Esophagus squamous epithelium (tissue), 5 donors: Measurements from ENCODE around the gene THAP2. TPM values are rescaled to one million over a fixed set of nuclear protein-coding genes. Genes with fewer than 3 reads are reported as not detected.

Experiments
- DNase-seq: peaks from one replicate; lab custom pipeline; 2025; lab: John Stamatoyannopoulos, UW
- H3K27ac ChIP-seq, 4 donors: fragments of 200-600 bp; sonication (generic); one replicate each; pipeline ENCODE4 v1.5.1; 2016 to 2019; ENCODE audit warnings: mild to moderate bottlenecking in 1 of 4
- H3K27me3 ChIP-seq, 4 donors: fragments of 200-600 bp; sonication (generic); 1 replicate in 3 of 4; 2 replicates in 1 of 4; pipeline versions ENCODE4 v1.5.1 to v1.6.0; 2017 to 2021; ENCODE audit warnings: antibody characterized with exemption in 1 of 4
- H3K36me3 ChIP-seq, 3 donors: fragments of 200-600 bp; sonication (generic); one replicate each; pipeline ENCODE4 v1.5.1; 2016 to 2019
- H3K4me1 ChIP-seq, 3 donors: fragments of 200-600 bp; sonication (generic); one replicate each; pipeline ENCODE4 v1.5.1; 2017 to 2019
- H3K4me3 ChIP-seq, 4 donors: fragments of 200-600 bp; sonication (generic); 1 replicate in 3 of 4; 2 replicates in 1 of 4; pipeline ENCODE4 v1.5.1; 2016 to 2019; ENCODE audit warnings: mild to moderate bottlenecking in 2 of 4, moderate library complexity in 1 of 4
- H3K9me3 ChIP-seq, 3 donors: fragments of 200-600 bp; sonication (generic); one replicate each; pipeline ENCODE4 v1.5.1; 2016 to 2019
- CTCF ChIP-seq, 6 experiments: fragments of 450-650 bp in 4 of 6; fragments of 200-600 bp in 2 of 6; sonication (generic) in 2 of 6; IDR thresholded peaks; one replicate each; pipeline ENCODE4 v1.5.1; 2016 to 2019; ENCODE audit warnings: antibody characterized with exemption in 6 of 6, mild to moderate bottlenecking in 4 of 6, moderate library complexity in 4 of 6
- POLR2A ChIP-seq, 4 donors: fragments of 450-650 bp; IDR thresholded peaks; one replicate each; pipeline ENCODE4 v1.6.1; 2017; ENCODE audit warnings: antibody characterized with exemption in 4 of 4, mild to moderate bottlenecking in 4 of 4, moderate library complexity in 3 of 4
- WGBS, 2 donors: methylation state at CpG; one replicate each; pipeline ENCODE4 v1.1.5; 2018; 5-methylcytosine and 5-hydroxymethylcytosine counted together
- intact Hi-C: fragments of 100-400 bp; cut with DNase I; formaldehyde crosslinking; loops from one replicate; pipeline ENCODE4 v1.15.0; 2022
- total RNA-seq, 4 donors: library from RNA; depleted of rRNA; stranded (reverse); fragments of >200 nt; gene quantifications; one replicate each; pipeline ENCODE4 v1.1.0, GENCODE V29; 2016
- donor health status: DM: yes; HTN: yes; CAD: no.

The THAP2 gene
- total RNA-seq, 4 donors from 2014 or later = 4.8 to 11.3 (median 6.0) TPM

GRCh38 chr12:71641390-71641789 lies 22.7 kb upstream of the THAP2 start:
- DNase-seq = no peak
- Histone ChIP-seq H3K36me3 (peaks cover 13 to 100% (median 30%) of the 10 kb centered on the region in 3 donors), H3K4me3 (no peak overlapping the region), H3K4me1 (peaks cover 0 to 15% (median 0%) of the 10 kb centered on the region in 3 donors), H3K27me3 (no peaks in the 10 kb centered on the region), H3K27ac (no peak overlapping the region), H3K9me3 (no peaks in the 10 kb centered on the region)
- WGBS, 2 donors = 83 to 93% methylated on average over 2 of the region's 2 CpGs
- intact Hi-C loops = no loop called here
- TF ChIP-seq CTCF (IDR thresholded peaks at IDR 0.05) (no peak), POLR2A (IDR thresholded peaks at IDR 0.05) (no peak)

GRCh38 chr12:71642264-71642663 lies 21.8 kb upstream of the THAP2 start:
- intact Hi-C loops = no loop called here
- 75 to 84% methylated on average over 2 of the region's 2 CpGs for WGBS, 2 donors
- peaks cover 13 to 100% (median 29%) of the 10 kb centered on the region in 3 donors for H3K36me3 ChIP-seq

GRCh38 chr12:71645268-71645667 lies 18.8 kb upstream of the THAP2 start:
- H3K9me3 ChIP-seq = no peaks in the 10 kb centered on the region
- H3K36me3 ChIP-seq = peaks cover 8 to 84% (median 27%) of the 10 kb centered on the region in 3 donors
- no peak for TF ChIP-seq POLR2A (IDR thresholded peaks at IDR 0.05)
- TF ChIP-seq CTCF (IDR thresholded peaks at IDR 0.05) = no peak

More at GRCh38 chr12:71642264-71642663, 21.8 kb upstream of the THAP2 start:
- H3K4me1 ChIP-seq = peaks cover 0 to 20% (median 0%) of the 10 kb centered on the region in 3 donors
- no peaks in the 10 kb centered on the region for H3K27me3 ChIP-seq
- no peak overlapping the region for H3K27ac ChIP-seq
- DNase-seq = no peak
- H3K4me3 ChIP-seq = no peak overlapping the region
- H3K9me3 ChIP-seq = no peaks in the 10 kb centered on the region
- no peak for TF ChIP-seq POLR2A (IDR thresholded peaks at IDR 0.05)
- no peak for TF ChIP-seq CTCF (IDR thresholded peaks at IDR 0.05)

GRCh38 chr12:71646512-71646911 lies 17.6 kb upstream of the THAP2 start:
- Histone ChIP-seq H3K27me3 (no peaks in the 10 kb centered on the region), H3K4me1 (peaks cover 6 to 59% (median 6%) of the 10 kb centered on the region in 3 donors), H3K9me3 (no peaks in the 10 kb centered on the region), H3K27ac (peak overlapping the region in 1 of 4 donors; percentile 15), H3K36me3 (peaks cover 3 to 83% (median 19%) of the 10 kb centered on the region in 3 donors), H3K4me3 (no peak overlapping the region)
- DNase-seq = no peak
- WGBS, 2 donors = 76 to 81% methylated on average over 3 of the region's 3 CpGs
- TF ChIP-seq POLR2A (IDR thresholded peaks at IDR 0.05) (no peak), CTCF (IDR thresholded peaks at IDR 0.05) (no peak)
- intact Hi-C loops = no loop called here

More at GRCh38 chr12:71645268-71645667, 18.8 kb upstream of the THAP2 start:
- 80% methylated on average over 3 of the region's 3 CpGs for WGBS, 2 donors
- H3K4me3 ChIP-seq = no peak overlapping the region
- DNase-seq = no peak
- no peaks in the 10 kb centered on the region for H3K27me3 ChIP-seq
- H3K27ac ChIP-seq = no peak overlapping the region
- peaks cover 6 to 49% (median 6%) of the 10 kb centered on the region in 3 donors for H3K4me1 ChIP-seq
- intact Hi-C loops = no loop called here

- Histone ChIP-seq H3K36me3 (peaks cover 0 to 82% (median 14%) of the 10 kb centered on the region in 3 donors), H3K4me1 (peaks cover 6 to 69% (median 6%) of the 10 kb centered on the region in 3 donors), H3K9me3 (no peaks in the 10 kb centered on the region), H3K4me3 (no peak overlapping the region), H3K27ac (peak overlapping the region in 2 of 4 donors; percentile 12 to 26), H3K27me3 (no peaks in the 10 kb centered on the region)
- intact Hi-C loops = no loop called here
- WGBS, 2 donors = 44 to 45% methylated on average over 2 to 4 of the region's 4 CpGs
- TF ChIP-seq POLR2A (IDR thresholded peaks at IDR 0.05) = no peak
- DNase-seq = no peak
These were observed 15.6 kb upstream of the THAP2 start for GRCh38 chr12:71648537-71648936.
